Measurements from ENCODE around the gene SNX3. TPM values are rescaled to one million over a fixed set of nuclear protein-coding genes. Genes with fewer than 3 reads are reported as not detected.

The SNX3 gene
- total and polyA plus RNA-seq, 12 donors: 115 to 491 (median 230) TPM

- TF ChIP-seq CTCF (IDR thresholded peaks at IDR 0.05): no peak
- no peak for TF ChIP-seq POLR2A (IDR thresholded peaks at IDR 0.05)
- whole genome bisulfite sequencing, 4 donors: 83 to 90% (median 89%) methylated on average over 9 of the region's 9 CpGs
- no peak for DNase-seq
- Histone ChIP-seq H3K27me3 (no peaks in the 10 kb centered on the region), H3K4me1 (replicated peaks in 1 of 2) (no peaks in the 10 kb centered on the region), H3K9me3 (replicated peaks in 1 of 3) (no peaks in the 10 kb centered on the region), H3K36me3 (replicated peaks in 1 of 2) (no peaks in the 10 kb centered on the region), H3K4me3 (no peak overlapping the region), H3K27ac (no peak overlapping the region)
- intact Hi-C loops (cut with DNase I): no loop called here
Measured at GRCh38 chr6:108187519-108187918, 73.3 kb downstream of the SNX3 start.

DNA sequence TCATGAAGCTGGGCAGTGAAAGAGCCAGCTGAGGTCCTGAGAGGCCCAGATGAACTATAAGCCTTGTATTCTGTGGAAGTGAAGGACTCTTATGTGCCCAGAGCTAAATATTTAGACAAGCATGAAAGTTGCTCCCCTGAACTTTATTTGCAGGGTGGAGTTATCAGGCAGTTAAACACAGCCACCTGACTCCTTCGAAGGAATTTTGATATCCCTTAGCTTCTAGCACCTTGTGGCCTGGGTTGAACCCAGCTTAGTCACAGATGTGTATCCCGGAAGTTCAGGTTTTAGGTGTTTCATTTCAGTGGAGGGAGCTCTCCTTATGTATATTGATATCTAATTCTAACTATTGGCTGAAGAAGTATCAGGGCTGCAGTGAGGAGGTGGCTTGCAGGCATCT is 74.6 kb downstream of the SNX3 start:
- no peaks in the 10 kb centered on the region for H3K27me3 ChIP-seq
- no peak for DNase-seq
- H3K4me1 ChIP-seq (replicated peaks in 1 of 2): no peaks in the 10 kb centered on the region
- no peaks in the 10 kb centered on the region for H3K9me3 ChIP-seq (replicated peaks in 1 of 3)
- intact Hi-C loops (cut with DNase I): no loop called here
- TF ChIP-seq POLR2A (IDR thresholded peaks at IDR 0.05): no peak
- TF ChIP-seq CTCF (IDR thresholded peaks at IDR 0.05): no peak
- WGBS, 4 donors: 65 to 81% (median 75%) methylated on average over 2 of the region's 2 CpGs
- no peak overlapping the region for H3K27ac ChIP-seq
- H3K4me3 ChIP-seq: no peak overlapping the region
- no peaks in the 10 kb centered on the region for H3K36me3 ChIP-seq (replicated peaks in 1 of 2)

DNA sequence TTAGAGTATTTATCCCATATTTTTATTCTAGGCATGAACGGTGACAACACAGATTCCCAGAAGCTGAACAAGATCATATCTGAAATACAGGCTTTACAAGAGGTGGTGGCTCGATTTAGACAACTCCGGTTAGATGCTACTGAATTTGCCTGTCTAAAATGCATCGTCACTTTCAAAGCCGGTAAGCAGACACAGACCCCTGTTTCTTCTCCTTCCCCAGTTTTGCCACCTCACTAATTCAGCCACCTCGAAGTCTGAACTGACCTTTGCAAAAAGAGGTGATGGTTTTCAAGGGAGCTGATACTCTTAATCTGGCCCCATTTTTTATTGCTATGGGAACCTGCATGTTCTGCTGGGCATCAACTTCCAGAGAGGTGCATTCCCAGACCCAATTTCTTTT is 80.1 kb downstream of the SNX3 start:
- peaks cover 13% of the 10 kb centered on the region for H3K27me3 ChIP-seq
- DNase-seq: no peak
- TF ChIP-seq POLR2A (IDR thresholded peaks at IDR 0.05): no peak
- no peak for TF ChIP-seq CTCF (IDR thresholded peaks at IDR 0.05)

DNA sequence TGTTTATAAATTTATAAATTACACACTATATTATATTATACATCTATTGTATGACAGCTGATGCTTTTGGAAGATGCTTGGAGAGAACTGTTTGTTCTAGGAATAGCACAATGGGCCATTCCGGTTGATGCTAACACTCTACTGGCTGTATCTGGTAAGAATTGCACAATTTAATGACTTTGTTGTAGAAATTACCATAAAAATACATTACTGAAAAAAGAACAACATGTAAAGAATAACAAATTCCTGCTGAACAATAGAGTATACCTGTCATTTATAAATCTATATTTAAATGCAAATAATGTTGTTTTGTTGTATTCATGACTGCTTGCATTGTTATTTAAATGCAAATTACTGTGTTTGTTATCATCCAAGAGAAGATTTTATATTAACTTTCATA is 80.6 kb downstream of the SNX3 start:
- Histone ChIP-seq H3K9me3 (replicated peaks in 1 of 3) (no peaks in the 10 kb centered on the region), H3K27me3 (peaks cover 18% of the 10 kb centered on the region), H3K36me3 (replicated peaks in 1 of 2) (no peaks in the 10 kb centered on the region), H3K4me3 (no peak overlapping the region), H3K4me1 (replicated peaks in 1 of 2) (peaks cover 0 to 11% of the 10 kb centered on the region in 2 donors), H3K27ac (no peak overlapping the region)
- 38 to 61% (median 52%) methylated on average over 1 of the region's 1 CpG for WGBS, 4 donors
- TF ChIP-seq CTCF (IDR thresholded peaks at IDR 0.05) (no peak), POLR2A (IDR thresholded peaks at IDR 0.05) (no peak)
- no peak for DNase-seq
- intact Hi-C loops (cut with DNase I): no loop called here

More for the DNA sequence above, 80.1 kb downstream of the SNX3 start:
- intact Hi-C loops (cut with DNase I): no loop called here
- WGBS, 4 donors: 65 to 74% (median 70%) methylated on average over 6 of the region's 6 CpGs
- Histone ChIP-seq H3K36me3 (replicated peaks in 1 of 2) (no peaks in the 10 kb centered on the region), H3K27ac (no peak overlapping the region), H3K9me3 (replicated peaks in 1 of 3) (no peaks in the 10 kb centered on the region), H3K4me1 (replicated peaks in 1 of 2) (peaks cover 0 to 6% of the 10 kb centered on the region in 2 donors), H3K4me3 (no peak overlapping the region)

All from adrenal gland (tissue), 12 donors.